ENCODE data around the gene HPSE.
A peak's percentile ranks its signal among the peaks of the same experiment; 100 is the strongest.

HPSE gene

DNA sequence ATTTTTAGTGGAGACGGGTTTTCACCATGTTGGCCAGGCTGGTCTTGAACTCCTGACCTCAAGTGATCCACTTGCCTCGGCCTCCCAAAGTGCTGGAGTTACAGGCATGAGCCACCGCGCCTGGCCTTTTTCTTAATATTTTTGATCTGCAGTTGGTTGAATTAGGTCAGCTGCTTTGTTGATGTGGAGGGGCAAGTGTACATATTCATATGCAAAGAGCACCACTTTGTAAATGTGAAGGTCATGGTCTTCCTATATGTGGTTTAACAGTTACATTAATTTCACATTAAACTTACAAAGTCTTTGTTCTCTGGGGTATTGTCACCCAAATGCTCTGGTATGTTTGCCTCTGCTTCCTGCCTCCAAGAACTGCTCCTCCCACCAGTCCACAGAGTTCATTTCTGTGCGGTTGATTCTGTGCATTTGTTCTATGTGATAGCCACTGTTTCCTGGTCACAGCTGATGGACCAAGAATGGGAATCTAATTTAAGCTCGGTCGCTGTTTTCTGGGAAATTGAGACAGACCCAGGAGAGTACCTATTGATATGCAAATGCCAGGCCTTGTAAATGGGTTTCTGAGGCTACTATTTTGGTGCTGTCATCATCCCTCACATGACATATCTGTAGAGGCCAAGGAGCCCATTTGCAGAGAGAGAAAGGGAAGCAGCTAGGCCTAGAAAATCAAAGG, 26.9 kb upstream of the HPSE start:
- H3K36me3 ChIP-seq (replicated peaks; ENCODE audit: low read depth, low read length), result no peaks in the 10 kb centered on the region
- peak overlapping the region; percentile 75; the same call in 1 of the 2 replicates for H2AFZ ChIP-seq (ENCODE audit: low read depth, low read length)
- no peaks in the 10 kb centered on the region for H3K9me3 ChIP-seq (ENCODE audit: insufficient read depth, low read length)
- peaks cover 14% of the 10 kb centered on the region for H3K4me1 ChIP-seq (ENCODE audit: low read length)
- H3K79me2 ChIP-seq (ENCODE audit: low read length), result no peaks in the 10 kb centered on the region
- TF ChIP-seq EZH2phosphoT487 (IDR thresholded peaks at IDR 0.05; ENCODE audit: low read depth), result no peak
- no peak for TF ChIP-seq CTCF (IDR thresholded peaks at IDR 0.05; ENCODE audit: low read depth, low read length)
- no peak overlapping the region for H3K4me2 ChIP-seq (ENCODE audit: low read length)
- no peaks in the 10 kb centered on the region for H3K27me3 ChIP-seq (ENCODE audit: low read depth, low read length)
- H3K27ac ChIP-seq (ENCODE audit: low read length), result no peak overlapping the region
- no peak overlapping the region for H3K4me3 ChIP-seq (ENCODE audit: low read length)
- H3K9ac ChIP-seq (ENCODE audit: low read length), result no peak overlapping the region
- H4K20me1 ChIP-seq (ENCODE audit: insufficient read depth, low read length), result no peaks in the 10 kb centered on the region

GRCh38 chr4:83360018-83360417, 25.4 kb upstream of the HPSE start:
- Histone ChIP-seq H3K27ac (ENCODE audit: low read length) (no peak overlapping the region), H3K27me3 (ENCODE audit: low read depth, low read length) (no peaks in the 10 kb centered on the region), H3K4me2 (ENCODE audit: low read length) (no peak overlapping the region), H3K36me3 (replicated peaks; ENCODE audit: low read depth, low read length) (no peaks in the 10 kb centered on the region), H3K4me1 (ENCODE audit: low read length) (peaks cover 14% of the 10 kb centered on the region), H3K9ac (ENCODE audit: low read length) (no peak overlapping the region), H4K20me1 (ENCODE audit: insufficient read depth, low read length) (no peaks in the 10 kb centered on the region), H3K9me3 (ENCODE audit: insufficient read depth, low read length) (no peaks in the 10 kb centered on the region), H2AFZ (ENCODE audit: low read depth, low read length) (no peak overlapping the region), H3K79me2 (ENCODE audit: low read length) (no peaks in the 10 kb centered on the region), H3K4me3 (ENCODE audit: low read length) (no peak overlapping the region)
- no peak for TF ChIP-seq EZH2phosphoT487 (IDR thresholded peaks at IDR 0.05; ENCODE audit: low read depth)
- no peak for TF ChIP-seq CTCF (IDR thresholded peaks at IDR 0.05; ENCODE audit: low read depth, low read length)

DNA sequence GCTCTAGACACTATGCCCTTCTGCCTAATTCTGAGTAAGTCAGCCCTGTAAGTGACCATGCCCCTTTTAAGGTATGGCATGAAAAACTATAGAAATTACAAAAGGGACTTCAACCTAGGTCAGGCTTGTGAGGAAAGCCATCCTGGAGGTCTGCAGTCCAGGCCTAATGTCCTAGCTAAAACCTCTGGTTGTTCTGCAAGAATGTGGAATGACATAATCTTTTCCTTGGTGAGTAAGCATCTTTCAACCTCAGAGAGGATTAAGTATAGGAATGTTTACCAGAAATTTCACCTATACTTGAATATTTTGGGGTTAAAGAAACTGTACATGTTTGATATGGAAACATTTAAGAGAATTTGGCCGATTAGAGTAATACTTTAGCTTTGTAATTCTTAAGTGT, 23.8 kb upstream of the HPSE start:
- TF ChIP-seq EZH2phosphoT487 (IDR thresholded peaks at IDR 0.05; ENCODE audit: low read depth) (no peak), CTCF (IDR thresholded peaks at IDR 0.05; ENCODE audit: low read depth, low read length) (no peak)
- no peak overlapping the region for H3K9ac ChIP-seq (ENCODE audit: low read length)
- no peaks in the 10 kb centered on the region for H3K79me2 ChIP-seq (ENCODE audit: low read length)
- H3K27ac ChIP-seq (ENCODE audit: low read length), result no peak overlapping the region
- H3K27me3 ChIP-seq (ENCODE audit: low read depth, low read length), result no peaks in the 10 kb centered on the region
- no peaks in the 10 kb centered on the region for H4K20me1 ChIP-seq (ENCODE audit: insufficient read depth, low read length)
- no peaks in the 10 kb centered on the region for H3K36me3 ChIP-seq (replicated peaks; ENCODE audit: low read depth, low read length)
- H2AFZ ChIP-seq (ENCODE audit: low read depth, low read length), result no peak overlapping the region
- H3K4me3 ChIP-seq (ENCODE audit: low read length), result no peak overlapping the region
- H3K9me3 ChIP-seq (ENCODE audit: insufficient read depth, low read length), result 0 out of 2 replicates have a peak, but pooled peaks cover 7% of the 10 kb centered on the region
- H3K4me1 ChIP-seq (ENCODE audit: low read length), result peaks cover 14% of the 10 kb centered on the region
- no peak overlapping the region for H3K4me2 ChIP-seq (ENCODE audit: low read length)

- peaks cover 14% of the 10 kb centered on the region for H3K4me1 ChIP-seq (ENCODE audit: low read length)
- no peaks in the 10 kb centered on the region for H3K27me3 ChIP-seq (ENCODE audit: low read depth, low read length)
- TF ChIP-seq EZH2phosphoT487 (IDR thresholded peaks at IDR 0.05; ENCODE audit: low read depth) (no peak), CTCF (IDR thresholded peaks at IDR 0.05; ENCODE audit: low read depth, low read length) (no peak)
- H3K9me3 ChIP-seq (ENCODE audit: insufficient read depth, low read length), result 0 out of 2 replicates have a peak, but pooled peaks cover 9% of the 10 kb centered on the region
- no peak overlapping the region for H3K4me3 ChIP-seq (ENCODE audit: low read length)
- no peaks in the 10 kb centered on the region for H4K20me1 ChIP-seq (ENCODE audit: insufficient read depth, low read length)
- no peak overlapping the region for H3K27ac ChIP-seq (ENCODE audit: low read length)
- no peak overlapping the region for H3K9ac ChIP-seq (ENCODE audit: low read length)
- no peaks in the 10 kb centered on the region for H3K79me2 ChIP-seq (ENCODE audit: low read length)
- no peaks in the 10 kb centered on the region for H3K36me3 ChIP-seq (replicated peaks; ENCODE audit: low read depth, low read length)
- no peak overlapping the region for H2AFZ ChIP-seq (ENCODE audit: low read depth, low read length)
- peak overlapping the region; percentile 56 for H3K4me2 ChIP-seq (ENCODE audit: low read length)
These were observed 22.4 kb upstream of the HPSE start for GRCh38 chr4:83356899-83357661.

Data from OCI-LY3 (cell line).